BLaER1 treated with 17β-estradiol and CSF1 and Interleukin-3, amounts not matched to agents 10 nM and 100 nM (cell line): ENCODE data around the gene MAGI2.

Experiments used
- H3K27ac ChIP-seq, 11 experiments: shearing (Covaris generic); formaldehyde crosslinking; 2 replicates each; pipeline ENCODE4 v1.8.1; 2022
- H3K27me3 ChIP-seq, 11 experiments: shearing (Covaris generic); formaldehyde crosslinking; 2 replicates each; pipeline ENCODE4 v1.8.1; 2022
- H3K36me3 ChIP-seq, 11 experiments: shearing (Covaris generic); formaldehyde crosslinking; 2 replicates each; pipeline ENCODE4 v1.8.1; 2022
- H3K4me1 ChIP-seq, 10 experiments: shearing (Covaris generic); formaldehyde crosslinking; 2 replicates each; pipeline ENCODE4 v1.8.1; 2022
- H3K4me2 ChIP-seq, 11 experiments: shearing (Covaris generic); formaldehyde crosslinking; 2 replicates each; pipeline ENCODE4 v1.8.1; 2022
- H3K4me3 ChIP-seq, 10 experiments: shearing (Covaris generic); formaldehyde crosslinking; 2 replicates each; pipeline ENCODE4 v1.8.1; 2022
- H3K9ac ChIP-seq, 11 experiments: shearing (Covaris generic); formaldehyde crosslinking; 2 replicates each; pipeline ENCODE4 v1.8.1; 2022
- H3K9me3 ChIP-seq, 11 experiments: shearing (Covaris generic); formaldehyde crosslinking; replicated peaks in 1 of 11; 2 replicates each; pipeline ENCODE4 v1.8.1; 2022
- H4K20me1 ChIP-seq, 11 experiments: shearing (Covaris generic); formaldehyde crosslinking; 2 replicates each; pipeline ENCODE4 v1.8.1; 2022
- Cebpa-rat ChIP-seq, 11 experiments: shearing (Covaris generic); IDR thresholded peaks; 2 replicates each; pipeline ENCODE4 v1.8.1; 2022

The MAGI2 gene

GRCh38 chr7:78879206-78879605 lies 574.3 kb downstream of the MAGI2 start:
- no peaks in the 10 kb centered on the region for H4K20me1 ChIP-seq
- TF ChIP-seq Cebpa-rat (IDR thresholded peaks at IDR 0.05) = no peak
- H3K27me3 ChIP-seq = no peaks in the 10 kb centered on the region
- no peak overlapping the region for H3K4me2 ChIP-seq
- H3K4me3 ChIP-seq = no peak overlapping the region
- no peak overlapping the region for H3K27ac ChIP-seq
- no peaks in the 10 kb centered on the region for H3K4me1 ChIP-seq
- H3K36me3 ChIP-seq = no peaks in the 10 kb centered on the region
- H3K9me3 ChIP-seq = peaks cover 6 to 20% (median 12%) of the 10 kb centered on the region in 11 experiments; a peak in 17 of 22 replicates
- H3K9ac ChIP-seq = no peak overlapping the region

GRCh38 chr7:78873117-78873516 lies 580.4 kb downstream of the MAGI2 start:
- H3K9ac ChIP-seq = no peak overlapping the region
- H4K20me1 ChIP-seq = no peaks in the 10 kb centered on the region

GRCh38 chr7:78864339-78864738 lies 589.1 kb downstream of the MAGI2 start:
- no peak for TF ChIP-seq Cebpa-rat (IDR thresholded peaks at IDR 0.05)
- H3K4me3 ChIP-seq = no peak overlapping the region
- no peaks in the 10 kb centered on the region for H4K20me1 ChIP-seq
- no peaks in the 10 kb centered on the region for H3K4me1 ChIP-seq
- peaks cover 0 to 7% (median 0%) of the 10 kb centered on the region in 11 experiments; a peak in 1 of 22 replicates for H3K9me3 ChIP-seq
- H3K27ac ChIP-seq = no peak overlapping the region
- no peak overlapping the region for H3K4me2 ChIP-seq
- H3K27me3 ChIP-seq = no peaks in the 10 kb centered on the region
- H3K9ac ChIP-seq = no peak overlapping the region
- no peaks in the 10 kb centered on the region for H3K36me3 ChIP-seq

More at GRCh38 chr7:78873117-78873516, 580.4 kb downstream of the MAGI2 start:
- no peak overlapping the region for H3K27ac ChIP-seq
- no peaks in the 10 kb centered on the region for H3K27me3 ChIP-seq
- no peaks in the 10 kb centered on the region for H3K36me3 ChIP-seq
- H3K9me3 ChIP-seq = 0 out of 22 replicates have a peak, but pooled peaks cover 0 to 7% (median 0%) of the 10 kb centered on the region in 11 experiments
- H3K4me1 ChIP-seq = no peaks in the 10 kb centered on the region
- H3K4me2 ChIP-seq = no peak overlapping the region
- no peak overlapping the region for H3K4me3 ChIP-seq
- TF ChIP-seq Cebpa-rat (IDR thresholded peaks at IDR 0.05) = no peak

GRCh38 chr7:78863281-78863680 lies 590.2 kb downstream of the MAGI2 start:
- no peak for TF ChIP-seq Cebpa-rat (IDR thresholded peaks at IDR 0.05)
- Histone ChIP-seq H3K36me3 (no peaks in the 10 kb centered on the region), H4K20me1 (no peaks in the 10 kb centered on the region), H3K4me2 (no peak overlapping the region), H3K4me1 (no peaks in the 10 kb centered on the region), H3K4me3 (no peak overlapping the region), H3K9me3 (no peaks in the 10 kb centered on the region; a peak in 1 of 22 replicates), H3K27me3 (no peaks in the 10 kb centered on the region), H3K9ac (no peak overlapping the region), H3K27ac (no peak overlapping the region)

- Histone ChIP-seq H3K4me1 (no peaks in the 10 kb centered on the region), H4K20me1 (no peaks in the 10 kb centered on the region), H3K9me3 (no peaks in the 10 kb centered on the region; a peak in 1 of 22 replicates), H3K36me3 (no peaks in the 10 kb centered on the region), H3K27ac (no peak overlapping the region), H3K4me2 (no peak overlapping the region), H3K9ac (no peak overlapping the region), H3K4me3 (no peak overlapping the region), H3K27me3 (no peaks in the 10 kb centered on the region)
- TF ChIP-seq Cebpa-rat (IDR thresholded peaks at IDR 0.05) = no peak
These were observed 591.0 kb downstream of the MAGI2 start for GRCh38 chr7:78862411-78862900.

- Histone ChIP-seq H3K27me3 (no peaks in the 10 kb centered on the region), H3K4me3 (no peak overlapping the region), H3K4me2 (no peak overlapping the region), H3K9ac (no peak overlapping the region), H3K36me3 (no peaks in the 10 kb centered on the region), H3K9me3 (no peaks in the 10 kb centered on the region), H4K20me1 (no peaks in the 10 kb centered on the region), H3K4me1 (no peaks in the 10 kb centered on the region), H3K27ac (no peak overlapping the region)
- TF ChIP-seq Cebpa-rat (IDR thresholded peaks at IDR 0.05) = no peak
These were observed 600.5 kb downstream of the MAGI2 start for GRCh38 chr7:78852951-78853350.

- Histone ChIP-seq H3K27ac (no peak overlapping the region), H3K9ac (no peak overlapping the region), H3K36me3 (no peaks in the 10 kb centered on the region), H3K4me3 (no peak overlapping the region), H4K20me1 (no peaks in the 10 kb centered on the region), H3K9me3 (no peaks in the 10 kb centered on the region), H3K27me3 (no peaks in the 10 kb centered on the region), H3K4me2 (no peak overlapping the region), H3K4me1 (no peaks in the 10 kb centered on the region)
- TF ChIP-seq Cebpa-rat (IDR thresholded peaks at IDR 0.05) = no peak
These were observed 603.2 kb downstream of the MAGI2 start for GRCh38 chr7:78850093-78850740.

GRCh38 chr7:78845155-78845554 lies 608.3 kb downstream of the MAGI2 start:
- Histone ChIP-seq H3K4me3 (no peak overlapping the region), H3K9ac (no peak overlapping the region), H3K4me2 (no peak overlapping the region)

GRCh38 chr7:78842068-78842467 lies 611.4 kb downstream of the MAGI2 start:
- H3K27me3 ChIP-seq = no peaks in the 10 kb centered on the region
- H3K36me3 ChIP-seq = no peaks in the 10 kb centered on the region
- no peaks in the 10 kb centered on the region for H4K20me1 ChIP-seq
- H3K4me2 ChIP-seq = no peak overlapping the region
- TF ChIP-seq Cebpa-rat (IDR thresholded peaks at IDR 0.05) = no peak
- no peak overlapping the region for H3K4me3 ChIP-seq
- no peak overlapping the region for H3K27ac ChIP-seq
- H3K9ac ChIP-seq = no peak overlapping the region
- H3K4me1 ChIP-seq = no peaks in the 10 kb centered on the region
- peaks cover 0 to 13% (median 4%) of the 10 kb centered on the region in 11 experiments; a peak in 4 of 22 replicates for H3K9me3 ChIP-seq

More at GRCh38 chr7:78845155-78845554, 608.3 kb downstream of the MAGI2 start:
- H3K27me3 ChIP-seq = no peaks in the 10 kb centered on the region
- no peaks in the 10 kb centered on the region for H4K20me1 ChIP-seq
- H3K36me3 ChIP-seq = no peaks in the 10 kb centered on the region
- TF ChIP-seq Cebpa-rat (IDR thresholded peaks at IDR 0.05) = no peak
- no peak overlapping the region for H3K27ac ChIP-seq
- H3K9me3 ChIP-seq = 0 out of 22 replicates have a peak, but pooled peaks cover 0 to 2% (median 0%) of the 10 kb centered on the region in 11 experiments
- H3K4me1 ChIP-seq = no peaks in the 10 kb centered on the region

- Histone ChIP-seq H3K9me3 (peaks cover 0 to 18% (median 4%) of the 10 kb centered on the region in 11 experiments; a peak in 4 of 22 replicates), H3K9ac (no peak overlapping the region), H3K4me2 (no peak overlapping the region), H3K36me3 (no peaks in the 10 kb centered on the region), H3K4me3 (no peak overlapping the region), H3K27ac (no peak overlapping the region), H4K20me1 (no peaks in the 10 kb centered on the region), H3K4me1 (no peaks in the 10 kb centered on the region), H3K27me3 (no peaks in the 10 kb centered on the region)
- TF ChIP-seq Cebpa-rat (IDR thresholded peaks at IDR 0.05) = no peak
These were observed 617.6 kb downstream of the MAGI2 start for GRCh38 chr7:78835897-78836296.
